ENCODE data around the gene PRR11. TPM values are rescaled to one million over a fixed set of nuclear protein-coding genes. Genes with fewer than 3 reads are reported as not detected.

The PRR11 gene
- total and polyA plus RNA-seq, 2 of the 8 experiments (the other 6 are each of a cell fraction or from before 2014, with no cell fraction given): 32.7 to 83.0 TPM

DNA sequence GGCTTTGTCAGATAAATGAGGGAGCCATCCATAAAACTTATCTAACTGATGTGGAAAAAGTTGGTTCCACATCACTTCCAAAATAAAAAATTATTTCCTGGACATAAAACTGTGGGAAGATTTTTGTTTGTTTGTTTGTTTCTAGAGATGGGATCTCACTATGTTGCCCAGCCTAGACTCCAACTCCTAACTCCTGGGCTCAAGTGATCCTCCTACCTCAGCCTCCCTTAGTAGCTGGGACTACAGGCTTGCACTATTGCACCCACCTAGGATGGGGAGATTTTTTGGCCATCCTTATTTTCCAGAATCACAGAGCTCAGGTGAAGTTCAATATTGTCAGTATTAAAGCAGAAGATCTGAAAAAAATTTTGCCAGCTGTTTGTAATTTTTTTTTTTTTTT, 30.5 kb downstream of the PRR11 start (continued):
- TF ChIP-seq BRCA1 (IDR thresholded peaks at IDR 0.05; ENCODE audit: low read depth, low read length) (no peak), CREB1 (IDR thresholded peaks at IDR 0.05) (no peak), EZH2 (IDR thresholded peaks at IDR 0.05; ENCODE audit: low read depth, low read length, severe bottlenecking) (no peak)

All from H1 (cell line).